ENCODE results near the gene FIBP.

DNA sequence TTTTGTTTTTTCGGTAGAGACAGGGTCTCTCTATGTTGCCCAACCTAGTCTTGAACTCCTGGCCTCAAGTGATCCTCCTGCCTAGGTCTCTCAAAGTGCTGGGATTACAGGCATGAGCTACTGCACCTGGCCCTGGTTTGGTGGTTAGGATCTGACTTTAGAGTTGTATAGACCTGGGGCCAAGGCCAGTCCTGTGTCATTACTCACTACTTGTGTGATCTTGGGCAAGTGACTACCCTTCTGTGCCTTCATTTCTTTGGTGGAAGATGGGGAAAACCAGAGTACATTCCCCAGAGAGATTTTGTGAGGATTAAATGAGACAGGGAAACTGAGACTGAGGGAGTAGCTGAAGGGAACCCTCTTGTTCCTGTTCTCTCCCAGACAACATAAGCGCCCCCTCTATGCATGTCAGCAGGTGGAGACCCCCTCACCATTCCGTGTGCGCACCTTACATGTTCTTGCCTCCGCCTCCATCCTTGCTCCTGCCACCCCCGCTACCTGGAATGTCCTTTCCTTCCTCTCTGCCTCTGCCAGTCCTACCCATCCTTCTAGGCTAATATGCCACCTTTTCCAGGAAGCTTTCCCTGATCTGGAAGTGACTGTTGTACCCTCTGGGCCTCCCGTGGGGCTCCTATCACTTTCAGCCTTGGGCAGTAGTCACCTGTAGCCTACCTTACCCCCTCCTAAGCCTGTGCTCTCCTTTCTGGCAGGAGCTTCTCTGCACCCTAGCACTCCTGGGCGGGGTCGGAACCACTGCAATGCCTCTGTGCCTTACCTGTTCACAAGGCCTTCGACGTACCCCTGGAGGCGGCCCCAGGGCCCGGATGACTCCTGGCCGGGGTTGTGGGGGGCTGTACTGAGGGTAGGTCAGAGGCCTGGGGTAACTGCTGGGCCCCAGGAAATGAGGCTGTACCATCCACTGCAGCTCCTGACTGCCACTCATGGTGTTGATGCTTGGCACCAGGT lies 8.0 kb upstream of the FIBP start:
- TF ChIP-seq, protein P1, sequence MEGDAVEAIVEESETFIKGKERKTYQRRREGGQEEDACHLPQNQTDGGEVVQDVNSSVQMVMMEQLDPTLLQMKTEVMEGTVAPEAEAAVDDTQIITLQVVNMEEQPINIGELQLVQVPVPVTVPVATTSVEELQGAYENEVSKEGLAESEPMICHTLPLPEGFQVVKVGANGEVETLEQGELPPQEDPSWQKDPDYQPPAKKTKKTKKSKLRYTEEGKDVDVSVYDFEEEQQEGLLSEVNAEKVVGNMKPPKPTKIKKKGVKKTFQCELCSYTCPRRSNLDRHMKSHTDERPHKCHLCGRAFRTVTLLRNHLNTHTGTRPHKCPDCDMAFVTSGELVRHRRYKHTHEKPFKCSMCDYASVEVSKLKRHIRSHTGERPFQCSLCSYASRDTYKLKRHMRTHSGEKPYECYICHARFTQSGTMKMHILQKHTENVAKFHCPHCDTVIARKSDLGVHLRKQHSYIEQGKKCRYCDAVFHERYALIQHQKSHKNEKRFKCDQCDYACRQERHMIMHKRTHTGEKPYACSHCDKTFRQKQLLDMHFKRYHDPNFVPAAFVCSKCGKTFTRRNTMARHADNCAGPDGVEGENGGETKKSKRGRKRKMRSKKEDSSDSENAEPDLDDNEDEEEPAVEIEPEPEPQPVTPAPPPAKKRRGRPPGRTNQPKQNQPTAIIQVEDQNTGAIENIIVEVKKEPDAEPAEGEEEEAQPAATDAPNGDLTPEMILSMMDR (conservative IDR thresholded peaks at IDR 0.05; ENCODE audit: low read length) = no peak
- TF ChIP-seq EZH2phosphoT487 (IDR thresholded peaks at IDR 0.05; ENCODE audit: borderline replicate concordance) = no peak
